Amygdala (tissue), 56 donors: Measurements from ENCODE around the gene TANC2.

Source experiments
- DNase-seq, 56 donors: peaks; one replicate each; lab custom pipeline; 2025; lab: John Stamatoyannopoulos, UW

TANC2 gene

DNA sequence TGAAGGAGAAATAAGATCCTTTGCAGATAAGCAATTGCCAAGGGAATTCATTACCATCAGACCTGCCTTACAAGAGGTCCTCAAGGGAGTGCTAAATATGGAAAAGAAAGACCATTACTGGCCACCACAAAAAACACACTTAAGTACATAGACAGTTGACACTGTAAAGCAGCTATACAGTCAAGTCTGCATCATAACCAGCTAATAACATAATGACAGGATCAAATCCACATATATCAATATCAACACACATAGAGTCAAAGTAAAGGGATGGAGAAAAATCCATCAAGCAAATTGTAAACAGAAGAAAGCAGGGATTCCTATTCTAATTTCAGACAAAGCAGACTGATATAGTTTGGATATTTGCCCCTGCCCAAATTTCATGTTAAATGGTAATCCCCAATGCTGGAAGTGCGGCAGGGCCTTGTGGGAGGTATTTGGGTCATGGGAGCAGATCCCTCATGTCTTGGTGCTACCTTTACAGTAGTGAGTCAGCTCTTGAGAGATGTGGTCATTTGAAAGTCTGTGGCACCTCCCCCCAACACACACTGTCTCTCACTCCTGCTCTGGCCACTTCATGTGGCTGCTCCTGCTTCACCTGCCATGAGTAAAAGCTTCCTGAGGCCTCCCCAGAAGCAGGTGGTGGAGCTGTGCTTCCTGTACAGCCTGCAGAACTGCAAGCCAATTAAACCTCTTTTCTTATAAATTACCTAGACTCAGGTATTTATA is 32.8 kb downstream of the TANC2 start:
- no peak for DNase-seq

DNA sequence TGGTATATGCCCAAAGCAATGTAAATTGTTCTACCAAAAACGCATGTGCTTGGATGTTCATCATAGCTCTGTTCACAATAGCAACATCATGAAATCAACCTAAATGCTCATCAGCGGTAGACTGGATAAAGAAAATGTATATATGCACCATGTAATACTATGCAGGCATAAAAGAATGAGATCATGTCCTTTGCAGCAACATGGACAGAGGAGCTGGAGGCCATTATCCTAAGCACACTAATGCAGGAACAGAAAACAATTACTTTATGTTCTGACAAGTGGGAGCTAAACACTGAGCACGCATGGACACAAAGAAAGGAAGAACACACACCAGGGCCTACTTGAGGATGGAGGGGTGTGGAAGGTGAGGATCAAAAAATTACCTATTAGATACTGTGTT is 33.7 kb downstream of the TANC2 start:
- no peak for DNase-seq

DNA sequence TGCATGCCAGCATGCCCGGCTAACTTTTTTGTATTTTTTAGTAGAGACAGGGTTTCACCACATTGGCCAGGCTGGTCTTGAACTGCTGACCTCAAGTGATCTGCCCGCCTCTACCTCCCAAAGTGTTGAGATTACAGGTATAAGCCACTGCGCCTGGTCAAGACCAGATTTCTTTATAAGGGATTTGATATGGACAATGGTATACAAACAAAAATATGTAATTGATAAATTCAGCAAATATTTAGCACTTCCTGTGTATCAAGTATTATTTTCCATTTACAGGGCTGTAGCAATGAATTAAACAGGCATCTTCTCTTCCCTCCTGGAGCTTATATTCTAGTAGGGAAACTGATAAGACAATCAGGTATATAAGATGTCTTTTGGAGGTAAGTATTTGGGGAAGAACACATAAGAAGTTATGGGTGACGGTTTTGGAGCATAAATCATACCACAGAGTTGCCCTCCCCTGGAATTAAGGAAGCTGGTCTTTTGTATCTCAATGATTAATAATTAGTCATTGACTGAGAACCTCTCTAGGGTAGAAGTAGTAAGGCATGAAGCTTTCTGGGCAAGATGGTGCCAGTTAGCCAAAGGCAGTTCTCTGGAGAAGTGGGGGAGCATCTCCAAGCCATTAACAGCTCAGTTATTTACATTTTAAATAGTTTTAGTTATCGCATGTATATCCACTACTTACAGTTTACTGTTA is 35.8 kb downstream of the TANC2 start:
- no peak for DNase-seq

DNA sequence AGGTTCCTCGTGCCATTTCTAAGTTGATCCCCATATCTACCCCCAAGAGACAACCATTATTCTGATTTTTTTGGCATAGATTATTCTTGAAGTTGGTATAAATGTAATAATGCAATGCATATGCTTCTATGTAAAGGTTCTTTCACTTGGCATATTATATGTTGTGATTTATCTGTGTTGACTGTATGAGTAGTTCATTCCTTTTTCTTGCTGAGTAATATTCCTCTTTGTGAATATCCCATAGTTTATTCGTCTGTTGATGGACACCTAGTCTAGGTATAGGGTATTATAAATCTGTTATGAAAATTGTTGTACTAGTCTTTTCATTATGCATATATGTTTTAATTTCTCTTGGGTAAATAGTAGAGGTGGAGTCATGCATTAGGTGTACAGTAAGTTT is 36.6 kb downstream of the TANC2 start:
- DNase-seq = no peak

DNA sequence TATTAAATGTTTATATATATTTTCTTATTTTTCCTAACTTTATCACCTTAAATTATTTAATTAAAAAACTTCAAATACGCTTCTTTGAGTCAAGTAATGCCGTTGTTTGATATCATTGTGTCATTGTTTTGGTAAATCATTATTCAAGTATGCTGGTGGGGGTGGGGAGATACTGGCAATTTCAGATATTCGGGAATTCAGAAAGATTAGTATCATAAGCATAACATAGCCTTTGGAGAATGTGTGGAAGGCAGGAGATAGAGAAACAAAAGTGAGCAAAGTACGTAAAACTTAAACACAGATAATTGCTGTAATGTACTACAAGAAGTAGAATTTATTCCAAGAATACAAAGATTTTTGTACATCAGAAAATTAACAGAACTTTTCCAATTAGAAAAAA is 49.8 kb downstream of the TANC2 start:
- no peak for DNase-seq
